ENCODE measurements around the gene CACNG1.

- TF ChIP-seq CTCF (conservative IDR thresholded peaks at IDR 0.05 in 1 of 2, IDR thresholded peaks at IDR 0.05 in 1 of 2; ENCODE audit: low read depth in 1 of 2, low read length in 2 of 2) (no peak), EZH2 (IDR thresholded peaks at IDR 0.05; ENCODE audit: low read length, missing control alignments) (no peak)
Observed at GRCh38 chr17:67047382-67047781, 3.0 kb downstream of the CACNG1 start.

Data from fibroblast of lung (primary cell).